IMR-90 (cell line): Measurements from ENCODE around the gene CNGB1. TPM values are rescaled to one million over a fixed set of nuclear protein-coding genes. Genes with fewer than 3 reads are reported as not detected.

Experiments
- ATAC-seq: fragments of 200-7000 bp; cut with Tn5 transposase; 2 replicates; pipeline ENCODE4 v1.9.1; 2020; ENCODE audit warnings: low read depth, mild to moderate bottlenecking, moderate library complexity
- BruUV-seq: library from RNA; stranded (reverse); fragments of 400-500 nt; replicated peaks from 2 replicates; lab custom pipeline; 2021; lab: Mats Ljungman, UMichigan
- CTCF ChIA-PET: fragments of 300-600 bp; formaldehyde crosslinking; extraction: SDS; loops from one replicate; lab custom pipeline; 2021; ENCODE audit warnings: antibody characterized with exemption; lab: Yijun Ruan, JAX
- POLR2A ChIA-PET: fragments of 300-600 bp; sonication (Branson Sonifier 250); formaldehyde crosslinking; loops from one replicate; lab custom pipeline; 2022; ENCODE audit warnings: antibody characterized with exemption; ENCODE audit not compliant: unreplicated experiment; lab: Charles Lee
- DNase-seq: peaks from one replicate; pipeline ENCODE4 v3.0.0; 2013
- H2AFZ ChIP-seq: replicated peaks from 2 replicates; pipeline ENCODE3; 2013; ENCODE audit warnings: low read length, mild to moderate bottlenecking; ENCODE audit not compliant: poor library complexity
- H2AK5ac ChIP-seq: 2 replicates; pipeline ENCODE4 v1.6.1; 2013; ENCODE audit warnings: low read depth, low read length, inconsistent platforms
- H2AK9ac ChIP-seq: replicated peaks from 2 replicates; pipeline ENCODE3; 2013; ENCODE audit warnings: mild to moderate bottlenecking, low read depth, low read length, moderate library complexity; ENCODE audit not compliant: poor library complexity
- H2BK120ac ChIP-seq: 2 replicates; pipeline ENCODE4 v1.6.1; 2013; ENCODE audit warnings: low read depth, low read length, inconsistent platforms
- H2BK15ac ChIP-seq: 3 replicates; pipeline ENCODE4 v1.6.1; 2013; ENCODE audit warnings: low read depth, low read length, inconsistent platforms
- H2BK20ac ChIP-seq: 2 replicates; pipeline ENCODE4 v1.6.1; 2013; ENCODE audit warnings: low read depth, mild to moderate bottlenecking, inconsistent platforms, low read length, moderate library complexity
- H2BK5ac ChIP-seq: 2 replicates; pipeline ENCODE4 v1.6.1; 2013; ENCODE audit warnings: mild to moderate bottlenecking, low read depth, low read length, inconsistent platforms; ENCODE audit not compliant: poor library complexity, severe bottlenecking
- H3K14ac ChIP-seq: replicated peaks from 2 replicates; pipeline ENCODE4 v1.6.1; 2013; ENCODE audit warnings: low read depth, low read length, inconsistent platforms
- H3K18ac ChIP-seq: 2 replicates; pipeline ENCODE4 v1.6.1; 2013; ENCODE audit warnings: low read depth, low read length, control low read depth
- H3K23ac ChIP-seq: 2 replicates; pipeline ENCODE4 v1.6.1; 2013; ENCODE audit warnings: low read depth, low read length, inconsistent platforms
- H3K27ac ChIP-seq: 2 replicates; pipeline ENCODE4 v1.5.1; 2013; ENCODE audit warnings: mild to moderate bottlenecking, control low read depth, low read length; ENCODE audit not compliant: insufficient read depth
- H3K27me3 ChIP-seq: 2 replicates; pipeline ENCODE4 v1.6.1; 2013; ENCODE audit warnings: low read length; ENCODE audit not compliant: control insufficient read depth, insufficient read depth
- H3K36me3 ChIP-seq: 2 replicates; pipeline ENCODE4 v1.6.1; 2013; ENCODE audit warnings: low read length, mixed read lengths; ENCODE audit not compliant: control insufficient read depth, insufficient read depth
- H3K4ac ChIP-seq: 2 replicates; pipeline ENCODE4 v1.6.1; 2013; ENCODE audit warnings: low read depth, low read length, inconsistent platforms
- H3K4me1 ChIP-seq: 2 replicates; pipeline ENCODE4 v1.6.1; 2013; ENCODE audit warnings: low read length, mixed read lengths; ENCODE audit not compliant: control insufficient read depth, insufficient read depth
- H3K4me2 ChIP-seq: 2 replicates; pipeline ENCODE4 v1.6.1; 2013; ENCODE audit warnings: low read depth, mild to moderate bottlenecking, control low read depth, low read length, moderate library complexity
- H3K4me3 ChIP-seq: 2 replicates; pipeline ENCODE4 v1.5.1; 2013; ENCODE audit warnings: low read depth, mild to moderate bottlenecking, control low read depth, low read length, moderate library complexity; ENCODE audit not compliant: insufficient read depth
- H3K56ac ChIP-seq: 2 replicates; pipeline ENCODE4 v1.6.1; 2013; ENCODE audit warnings: low read length, inconsistent platforms; ENCODE audit not compliant: insufficient read depth; ENCODE audit errors: extremely low read depth
- H3K79me1 ChIP-seq, 2 experiments: 2 replicates each; pipeline ENCODE4 v1.6.1; 2013; ENCODE audit warnings: low read length in 2 of 2, inconsistent platforms in 1 of 2, low read depth in 1 of 2
- H3K9ac ChIP-seq: 2 replicates; pipeline ENCODE4 v1.6.1; 2013; ENCODE audit warnings: low read depth, low read length, control low read depth
- H3K9me1 ChIP-seq: 2 replicates; pipeline ENCODE4 v1.6.1; 2013; ENCODE audit warnings: low read length, inconsistent platforms; ENCODE audit not compliant: insufficient read depth
- H3K9me3 ChIP-seq: 2 replicates; pipeline ENCODE4 v1.6.1; 2013; ENCODE audit warnings: low read length; ENCODE audit not compliant: control insufficient read depth, insufficient read depth
- H4K20me1 ChIP-seq: 2 replicates; pipeline ENCODE4 v1.6.1; 2013; ENCODE audit warnings: low read length, inconsistent platforms; ENCODE audit not compliant: insufficient read depth
- H4K5ac ChIP-seq: 2 replicates; pipeline ENCODE4 v1.6.1; 2013; ENCODE audit warnings: mild to moderate bottlenecking, low read depth, low read length, control low read depth
- H4K8ac ChIP-seq, 2 experiments: 2 replicates each; pipeline ENCODE4 v1.6.1; 2013; ENCODE audit warnings: low read depth in 2 of 2, low read length in 2 of 2, control low read depth in 1 of 2, inconsistent platforms in 1 of 2
- H4K91ac ChIP-seq: 2 replicates; pipeline ENCODE4 v1.6.1; 2013; ENCODE audit warnings: low read depth, low read length, inconsistent platforms; ENCODE audit not compliant: insufficient read depth
- BHLHE40 ChIP-seq: fragments of 150-350 bp; IDR thresholded peaks from 2 replicates; pipeline ENCODE4 v1.6.1; 2016; ENCODE audit warnings: mild to moderate bottlenecking, low read depth, low read length
- CEBPB ChIP-seq: IDR thresholded peaks from 2 replicates; pipeline ENCODE4 v1.6.1; 2012; ENCODE audit warnings: low read depth, low read length, improper control_type of control experiment
- CHD1 ChIP-seq: IDR thresholded peaks from 2 replicates; pipeline ENCODE4 v1.6.1; 2012; ENCODE audit warnings: low read depth, low read length, improper control_type of control experiment
- MAFK ChIP-seq: IDR thresholded peaks from 2 replicates; pipeline ENCODE4 v1.6.1; 2012; ENCODE audit warnings: low read depth, low read length, improper control_type of control experiment
- MAZ ChIP-seq: IDR thresholded peaks from 2 replicates; pipeline ENCODE4 v1.6.1; 2012; ENCODE audit warnings: low read depth, mild to moderate bottlenecking, low read length, improper control_type of control experiment, moderate library complexity, borderline replicate concordance
- MXI1 ChIP-seq: IDR thresholded peaks from 2 replicates; pipeline ENCODE4 v1.6.1; 2012; ENCODE audit warnings: low read depth, mild to moderate bottlenecking, low read length, moderate library complexity, borderline replicate concordance
- NFE2L2 ChIP-seq: fragments of 150-350 bp; IDR thresholded peaks from 2 replicates; pipeline ENCODE4 v1.6.1; 2016; ENCODE audit warnings: low read depth, mild to moderate bottlenecking, low read length
- RAD21 ChIP-seq: IDR thresholded peaks from 2 replicates; pipeline ENCODE4 v1.6.1; 2012; ENCODE audit warnings: low read length, improper control_type of control experiment
- RCOR1 ChIP-seq: IDR thresholded peaks from 2 replicates; pipeline ENCODE4 v1.6.1; 2012; ENCODE audit warnings: mild to moderate bottlenecking, low read length, improper control_type of control experiment; ENCODE audit not compliant: insufficient replicate concordance
- RFX5 ChIP-seq: IDR thresholded peaks from 2 replicates; pipeline ENCODE4 v1.8.0; 2012; ENCODE audit warnings: low read depth, mild to moderate bottlenecking, low read length, moderate library complexity
- SMC3 ChIP-seq: fragments of 150-350 bp; IDR thresholded peaks from 2 replicates; pipeline ENCODE4 v1.6.1; 2016; ENCODE audit warnings: low read depth, mild to moderate bottlenecking, antibody characterized with exemption, low read length, moderate library complexity
- WGBS, 2 experiments: methylation state at CpG; one replicate each; pipeline versions ENCODE4 v1.1.5 to v1.1.7; 2013; ENCODE audit warnings: missing lambda C conversion rate in 2 of 2; ENCODE audit not compliant: insufficient read length in 1 of 2; ENCODE audit errors: extremely low coverage in 2 of 2; 5-methylcytosine and 5-hydroxymethylcytosine counted together
- dilution Hi-C: fragments of 300-500 bp; cut with HindIII; formaldehyde crosslinking; loops from one replicate; pipeline ENCODE4 v1.14.3; 2018; ENCODE audit warnings: low sequenced_read_pairs; ENCODE audit not compliant: unreplicated experiment
- in situ Hi-C: fragments of 300-500 bp; cut with MboI; formaldehyde crosslinking; loops from 3 replicates; pipeline ENCODE4 v1.14.3; 2019; ENCODE audit warnings: low sequenced_read_pairs, inconsistent platforms, mixed read lengths
- intact Hi-C: fragments of 100-400 bp; cut with micrococcal nuclease; formaldehyde crosslinking; loops from 2 replicates; pipeline ENCODE4 v1.10.0; 2022
- polyA plus RNA-seq, 3 experiments: library from polyadenylated mRNA; depleted of rRNA; stranded (reverse); fragments of >200 nt; gene quantifications; 2 replicates each; pipeline ENCODE4 v1.2.3, GENCODE V29; 2012; ENCODE audit warnings: low replicate concordance in 1 of 3
- total RNA-seq: library from RNA; depleted of rRNA; stranded (reverse); fragments of >200 nt; gene quantifications from 2 replicates; pipeline ENCODE4 v1.2.3, GENCODE V29; 2012
- TF ChIP-seq, protein P1 (sequence below): fragments of 150-350 bp; IDR thresholded peaks from 2 replicates; pipeline ENCODE4 v1.6.1; 2016; ENCODE audit warnings: low read depth, mild to moderate bottlenecking, low read length, moderate library complexity, borderline replicate concordance

CNGB1 gene
- total and polyA plus RNA-seq, 2 of the 4 experiments (the other 2 are of a cell fraction), result not detected

GRCh38 chr16:57920215-57920879 is 50.6 kb downstream of the CNGB1 start:
- Histone ChIP-seq H3K4me3 (no peak overlapping the region), H2BK5ac (no peak overlapping the region), H3K14ac (no peak overlapping the region), H4K5ac (no peak overlapping the region), H3K9me3 (peaks cover 2% of the 10 kb centered on the region; the same call in 1 of the 2 replicates), H2AFZ (no peak overlapping the region), H3K4me2 (no peak overlapping the region), H3K27me3 (peaks cover 46% of the 10 kb centered on the region), H3K4me1 (no peaks in the 10 kb centered on the region), H3K27ac (no peak overlapping the region), H3K36me3 (no peaks in the 10 kb centered on the region), H4K8ac (no peak overlapping the region), H2AK5ac (no peak overlapping the region), H2BK20ac (no peak overlapping the region), H3K56ac (no peak overlapping the region), H3K9me1 (no peaks in the 10 kb centered on the region), H4K91ac (no peak overlapping the region), H2AK9ac (no peak overlapping the region), H2BK120ac (no peak overlapping the region), H3K79me1 (no peaks in the 10 kb centered on the region), H3K23ac (no peak overlapping the region), H4K20me1 (no peaks in the 10 kb centered on the region), H3K4ac (no peak overlapping the region), H2BK15ac (no peak overlapping the region), H3K18ac (no peak overlapping the region), H3K9ac (no peak overlapping the region)
- 57% methylated on average over 4 of the region's 14 CpGs; no CpG with 5 or more reads in 1 of the 2 experiments for WGBS, 2 experiments
- intact Hi-C loops (no loop called here), in situ Hi-C loops (loop anchor here (25.0 kb wide), 1 partner anchor 192 kb away; no protein-coding TSS in a partner anchor), dilution Hi-C loops (no loop called here)
- CTCF ChIA-PET, result interaction anchor here (0.7 kb wide), 1 partner anchor 14 kb away, joined by 3 read pairs; no protein-coding TSS in a partner anchor
- DNase-seq, result no peak
- BruUV-seq, result no TSS peak
- TF ChIP-seq MAZ, result no peak
- no peak for TF ChIP-seq BHLHE40
- no peak for TF ChIP-seq CEBPB
- no peak for TF ChIP-seq MAFK
- no peak for TF ChIP-seq RFX5
- TF ChIP-seq NFE2L2, result no peak
- TF ChIP-seq RAD21, result no peak
- TF ChIP-seq CHD1, result no peak
- TF ChIP-seq, protein P1, sequence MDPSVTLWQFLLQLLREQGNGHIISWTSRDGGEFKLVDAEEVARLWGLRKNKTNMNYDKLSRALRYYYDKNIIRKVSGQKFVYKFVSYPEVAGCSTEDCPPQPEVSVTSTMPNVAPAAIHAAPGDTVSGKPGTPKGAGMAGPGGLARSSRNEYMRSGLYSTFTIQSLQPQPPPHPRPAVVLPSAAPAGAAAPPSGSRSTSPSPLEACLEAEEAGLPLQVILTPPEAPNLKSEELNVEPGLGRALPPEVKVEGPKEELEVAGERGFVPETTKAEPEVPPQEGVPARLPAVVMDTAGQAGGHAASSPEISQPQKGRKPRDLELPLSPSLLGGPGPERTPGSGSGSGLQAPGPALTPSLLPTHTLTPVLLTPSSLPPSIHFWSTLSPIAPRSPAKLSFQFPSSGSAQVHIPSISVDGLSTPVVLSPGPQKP, result no peak
- no peak for TF ChIP-seq MXI1
- TF ChIP-seq SMC3, result no peak
- no peak for TF ChIP-seq RCOR1
- ATAC-seq, result no peak
- POLR2A ChIA-PET, result no interaction called here
